ENCODE data around the gene NF1. TPM values are rescaled to one million over a fixed set of nuclear protein-coding genes. Genes with fewer than 3 reads are reported as not detected.
"Not testable (repeated sequence)": the region's sequence is repeated elsewhere in the genome, so short reads cannot be mapped to it uniquely, and the experiment has no call there.

Gene NF1
- total RNA-seq, 1 donor, result 21.9 TPM

- Histone ChIP-seq H3K4me1 (ENCODE audit: insufficient read depth, low read length) (no peaks in the 10 kb centered on the region), H3K4me3 (ENCODE audit: low read length) (no peak overlapping the region), H3K27me3 (ENCODE audit: insufficient read depth, low read length) (no peaks in the 10 kb centered on the region), H3K9me3 (ENCODE audit: low read depth, low read length) (no peaks in the 10 kb centered on the region)
Measured at GRCh38 chr17:31266042-31266441, 171.3 kb downstream of the NF1 start.

DNA sequence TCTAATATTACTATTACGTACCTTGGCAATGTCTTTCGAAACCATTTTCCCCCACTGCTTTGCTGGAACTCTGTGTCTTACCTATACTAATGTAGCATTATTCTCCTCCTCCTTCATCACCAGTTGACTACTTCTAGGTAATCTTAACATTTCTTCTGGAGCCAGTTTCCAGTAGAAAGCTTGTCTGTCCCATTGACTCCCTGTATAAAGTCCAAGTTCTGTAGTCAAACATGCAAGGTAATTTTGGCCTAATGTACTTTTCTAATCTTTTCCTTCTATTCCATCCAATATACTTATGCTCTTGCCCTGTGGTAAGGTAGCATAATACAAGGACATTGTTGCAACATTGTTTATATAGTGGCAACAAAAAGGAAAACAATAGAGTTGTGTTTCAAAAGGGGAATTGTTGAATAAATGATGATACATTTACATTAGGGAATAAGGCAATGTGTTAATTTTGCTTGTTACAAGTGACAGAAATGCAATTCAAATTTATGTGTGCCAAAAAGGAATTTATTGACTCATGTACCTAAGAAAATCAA is 174.3 kb downstream of the NF1 start:
- H3K4me3 ChIP-seq (ENCODE audit: low read length), result no peak overlapping the region
- H3K9me3 ChIP-seq (ENCODE audit: low read depth, low read length), result no peaks in the 10 kb centered on the region
- no peaks in the 10 kb centered on the region for H3K27me3 ChIP-seq (ENCODE audit: insufficient read depth, low read length)
- H3K4me1 ChIP-seq (ENCODE audit: insufficient read depth, low read length), result peaks cover 5% of the 10 kb centered on the region

DNA sequence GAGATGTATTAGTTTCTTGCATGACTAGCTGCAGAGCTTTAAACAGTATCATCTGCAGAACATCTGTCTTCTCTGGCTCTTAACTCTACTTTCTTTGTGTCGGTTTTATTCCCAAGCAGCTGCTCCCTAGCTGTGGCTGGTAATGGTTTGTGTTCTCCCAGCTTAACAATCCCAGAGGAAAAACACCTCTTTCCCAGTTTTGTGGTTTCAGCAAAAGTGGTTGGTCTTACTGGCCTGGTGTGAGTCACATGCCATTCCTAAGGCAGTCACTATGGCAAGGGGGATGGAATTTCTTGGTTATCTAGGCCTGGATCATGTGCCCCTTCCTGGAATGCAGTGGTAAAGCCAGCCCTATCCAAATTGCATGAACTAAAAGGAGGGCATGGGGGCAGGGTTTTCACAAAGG is 174.8 kb downstream of the NF1 start:
- H3K4me3 ChIP-seq (ENCODE audit: low read length), result no peak overlapping the region
- H3K4me1 ChIP-seq (ENCODE audit: insufficient read depth, low read length), result peaks cover 5% of the 10 kb centered on the region
- H3K9me3 ChIP-seq (ENCODE audit: low read depth, low read length), result no peaks in the 10 kb centered on the region
- no peaks in the 10 kb centered on the region for H3K27me3 ChIP-seq (ENCODE audit: insufficient read depth, low read length)

- no peaks in the 10 kb centered on the region for H3K27me3 ChIP-seq (ENCODE audit: insufficient read depth, low read length)
Measured at GRCh38 chr17:31272236-31272635, 177.5 kb downstream of the NF1 start.

GRCh38 chr17:31272803-31273202 is 178.0 kb downstream of the NF1 start:
- no peaks in the 10 kb centered on the region for H3K27me3 ChIP-seq (ENCODE audit: insufficient read depth, low read length)
- H3K9me3 ChIP-seq (ENCODE audit: low read depth, low read length), result no peaks in the 10 kb centered on the region
- no peak overlapping the region for H3K4me3 ChIP-seq (ENCODE audit: low read length)
- peaks cover 12% of the 10 kb centered on the region for H3K4me1 ChIP-seq (ENCODE audit: insufficient read depth, low read length)

More at GRCh38 chr17:31272236-31272635, 177.5 kb downstream of the NF1 start:
- Histone ChIP-seq H3K4me1 (ENCODE audit: insufficient read depth, low read length) (peaks cover 12% of the 10 kb centered on the region), H3K9me3 (ENCODE audit: low read depth, low read length) (no peaks in the 10 kb centered on the region), H3K4me3 (ENCODE audit: low read length) (no peak overlapping the region)

DNA sequence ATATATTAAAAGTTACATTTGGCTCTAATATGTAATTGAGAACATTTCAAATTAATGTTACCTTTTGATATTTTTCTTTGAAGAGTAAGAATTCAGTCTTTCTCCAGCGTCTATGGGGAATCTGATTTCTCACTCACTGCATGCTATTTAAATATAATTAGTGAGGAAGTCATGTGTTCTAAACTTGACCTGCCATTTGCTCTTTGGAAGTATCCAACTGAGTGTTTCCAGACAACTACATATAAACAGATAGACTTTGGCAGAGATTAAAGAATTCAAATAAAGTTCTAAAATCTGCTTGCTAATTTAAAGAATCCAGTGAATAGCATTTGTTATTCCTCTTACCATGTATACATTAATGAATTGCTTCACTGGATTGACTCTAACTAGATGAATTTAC is 178.7 kb downstream of the NF1 start:
- Histone ChIP-seq H3K27me3 (ENCODE audit: insufficient read depth, low read length) (no peaks in the 10 kb centered on the region), H3K4me1 (ENCODE audit: insufficient read depth, low read length) (peaks cover 12% of the 10 kb centered on the region), H3K4me3 (ENCODE audit: low read length) (no peak overlapping the region), H3K9me3 (ENCODE audit: low read depth, low read length) (no peaks in the 10 kb centered on the region)

DNA sequence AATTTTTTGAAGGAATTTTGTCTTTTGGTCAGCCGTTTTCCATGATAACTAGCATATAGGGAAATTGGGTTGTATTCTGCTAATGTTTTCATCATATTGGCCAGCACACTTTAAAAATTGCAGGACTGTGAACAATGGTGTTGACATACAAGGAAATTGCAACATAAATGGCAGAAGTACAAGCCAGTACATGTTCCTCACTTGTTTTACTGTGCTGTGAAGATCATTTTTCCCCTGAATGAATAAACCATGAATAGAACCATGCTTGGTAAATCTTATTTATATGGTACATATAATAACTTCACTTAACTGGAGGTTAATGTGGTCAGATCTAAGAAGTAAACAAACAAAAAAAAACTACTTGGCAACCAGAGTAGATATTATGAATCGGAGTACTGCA is 179.5 kb downstream of the NF1 start:
- Histone ChIP-seq H3K27me3 (ENCODE audit: insufficient read depth, low read length) (no peaks in the 10 kb centered on the region), H3K9me3 (ENCODE audit: low read depth, low read length) (no peaks in the 10 kb centered on the region), H3K4me3 (ENCODE audit: low read length) (no peak overlapping the region), H3K4me1 (ENCODE audit: insufficient read depth, low read length) (peaks cover 12% of the 10 kb centered on the region)

- Histone ChIP-seq H3K27me3 (ENCODE audit: insufficient read depth, low read length) (no peaks in the 10 kb centered on the region), H3K4me1 (ENCODE audit: insufficient read depth, low read length) (peaks cover 12% of the 10 kb centered on the region), H3K9me3 (ENCODE audit: low read depth, low read length) (no peaks in the 10 kb centered on the region), H3K4me3 (ENCODE audit: low read length) (no peak overlapping the region)
Measured at GRCh38 chr17:31275116-31275515, 180.3 kb downstream of the NF1 start.

- no peaks in the 10 kb centered on the region for H3K27me3 ChIP-seq (ENCODE audit: insufficient read depth, low read length)
- no peaks in the 10 kb centered on the region for H3K9me3 ChIP-seq (ENCODE audit: low read depth, low read length)
Measured at GRCh38 chr17:31279401-31279800, 184.6 kb downstream of the NF1 start.

GRCh38 chr17:31281061-31281460 is 186.3 kb downstream of the NF1 start:
- H3K4me3 ChIP-seq (ENCODE audit: low read length), result no peak overlapping the region
- H3K27me3 ChIP-seq (ENCODE audit: insufficient read depth, low read length), result no peaks in the 10 kb centered on the region
- H3K4me1 ChIP-seq (ENCODE audit: insufficient read depth, low read length), result no peaks in the 10 kb centered on the region
- H3K9me3 ChIP-seq (ENCODE audit: low read depth, low read length), result no peaks in the 10 kb centered on the region

More at GRCh38 chr17:31279401-31279800, 184.6 kb downstream of the NF1 start:
- Histone ChIP-seq H3K4me3 (ENCODE audit: low read length) (no peak overlapping the region), H3K4me1 (ENCODE audit: insufficient read depth, low read length) (peaks cover 7% of the 10 kb centered on the region)

GRCh38 chr17:31283841-31284240 is 189.1 kb downstream of the NF1 start:
- H3K27me3 ChIP-seq (ENCODE audit: insufficient read depth, low read length), result no peaks in the 10 kb centered on the region
- no peak overlapping the region for H3K4me3 ChIP-seq (ENCODE audit: low read length)
- no peaks in the 10 kb centered on the region for H3K4me1 ChIP-seq (ENCODE audit: insufficient read depth, low read length)
- H3K9me3 ChIP-seq (ENCODE audit: low read depth, low read length), result no peaks in the 10 kb centered on the region

DNA sequence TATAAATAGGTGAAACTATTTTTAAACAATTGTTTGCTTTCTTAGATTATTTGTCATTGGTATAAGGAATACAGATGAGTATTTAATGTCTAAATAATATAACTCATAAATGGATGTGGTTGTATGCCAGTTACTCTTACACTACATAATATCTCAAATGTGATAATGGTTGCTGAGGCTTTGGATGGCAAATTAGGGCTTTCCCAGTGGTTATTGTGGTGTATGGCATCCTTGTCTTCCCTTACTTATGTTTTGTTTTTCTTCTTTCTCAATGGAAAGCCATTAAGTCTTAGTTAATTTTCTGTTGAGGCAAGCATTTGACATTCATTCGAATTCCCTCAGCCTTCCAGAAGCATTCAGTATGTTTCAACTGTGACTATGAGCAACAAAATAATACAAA is 191.8 kb downstream of the NF1 start:
- no peaks in the 10 kb centered on the region for H3K27me3 ChIP-seq (ENCODE audit: insufficient read depth, low read length)
- no peaks in the 10 kb centered on the region for H3K4me1 ChIP-seq (ENCODE audit: insufficient read depth, low read length)
- H3K4me3 ChIP-seq (ENCODE audit: low read length), result no peak overlapping the region
- H3K9me3 ChIP-seq (ENCODE audit: low read depth, low read length), result no peaks in the 10 kb centered on the region

DNA sequence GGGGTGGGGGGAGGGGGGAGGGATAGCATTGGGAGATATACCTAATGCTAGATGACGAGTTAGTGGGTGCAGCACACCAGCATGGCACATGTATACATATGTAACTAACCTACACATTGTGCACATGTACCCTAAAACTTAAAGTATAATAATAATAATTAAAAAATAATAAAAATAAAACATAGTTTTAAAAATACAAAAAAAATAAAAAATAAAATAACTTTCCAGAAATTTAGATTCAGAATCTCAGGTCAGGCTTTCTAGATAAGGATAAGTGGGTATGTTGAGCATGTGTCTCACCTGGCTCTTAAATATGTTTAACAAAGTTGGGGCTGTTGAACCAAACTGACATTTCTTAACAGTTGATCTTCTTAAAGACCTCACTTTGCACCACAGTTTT is 193.2 kb downstream of the NF1 start:
- not testable (repeated sequence) for H3K9me3 ChIP-seq (ENCODE audit: low read depth, low read length); H3K27me3 ChIP-seq (ENCODE audit: insufficient read depth, low read length); H3K4me1 ChIP-seq (ENCODE audit: insufficient read depth, low read length); H3K4me3 ChIP-seq (ENCODE audit: low read length)

GRCh38 chr17:31289790-31290189 is 195.0 kb downstream of the NF1 start:
- no peaks in the 10 kb centered on the region for H3K4me1 ChIP-seq (ENCODE audit: insufficient read depth, low read length)
- no peaks in the 10 kb centered on the region for H3K27me3 ChIP-seq (ENCODE audit: insufficient read depth, low read length)
- H3K4me3 ChIP-seq (ENCODE audit: low read length), result no peak overlapping the region
- no peaks in the 10 kb centered on the region for H3K9me3 ChIP-seq (ENCODE audit: low read depth, low read length)

DNA sequence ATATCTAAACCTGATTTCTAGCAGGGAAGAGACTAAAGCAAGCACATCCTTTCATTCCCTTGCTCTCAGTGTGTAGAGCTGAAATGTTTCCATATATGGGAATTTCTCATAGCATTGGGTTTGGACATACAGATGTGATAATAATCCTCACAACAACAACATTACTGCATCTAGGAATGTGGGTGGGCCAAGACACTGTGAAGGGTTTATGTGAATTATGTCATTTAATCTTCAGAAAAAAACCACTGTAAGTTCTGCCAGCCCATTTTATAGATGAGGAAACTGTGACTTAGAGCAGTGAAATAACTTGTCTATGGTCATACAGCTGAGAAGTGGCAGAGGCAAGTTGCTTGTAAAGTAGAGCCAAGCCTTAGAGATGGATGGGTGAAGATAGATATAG is 197.0 kb downstream of the NF1 start:
- no peaks in the 10 kb centered on the region for H3K27me3 ChIP-seq (ENCODE audit: insufficient read depth, low read length)
- no peaks in the 10 kb centered on the region for H3K4me1 ChIP-seq (ENCODE audit: insufficient read depth, low read length)
- no peak overlapping the region for H3K4me3 ChIP-seq (ENCODE audit: low read length)
- H3K9me3 ChIP-seq (ENCODE audit: low read depth, low read length), result no peaks in the 10 kb centered on the region

GRCh38 chr17:31293581-31293980 is 198.8 kb downstream of the NF1 start:
- Histone ChIP-seq H3K27me3 (ENCODE audit: insufficient read depth, low read length) (no peaks in the 10 kb centered on the region), H3K4me1 (ENCODE audit: insufficient read depth, low read length) (no peaks in the 10 kb centered on the region), H3K9me3 (ENCODE audit: low read depth, low read length) (no peaks in the 10 kb centered on the region), H3K4me3 (ENCODE audit: low read length) (no peak overlapping the region)
